HepG2 (cell line): ENCODE data around the gene ENTPD7. TPM values are rescaled to one million over a fixed set of nuclear protein-coding genes. Genes with fewer than 3 reads are reported as not detected.

Experiments
- JUND ChIP-seq: sonication (generic); formaldehyde crosslinking; IDR thresholded peaks from 2 replicates; pipeline ENCODE4 v1.8.0; 2022; ENCODE audit warnings: mild to moderate bottlenecking, missing genetic modification reagents
- KDM5A ChIP-seq: fragments of 200-600 bp; sonication (generic); IDR thresholded peaks from 2 replicates; pipeline ENCODE4 v1.7.0; 2018; ENCODE audit warnings: antibody characterized with exemption, mild to moderate bottlenecking, low read length, borderline replicate concordance
- LBX2 ChIP-seq: sonication (generic); formaldehyde crosslinking; IDR thresholded peaks from 2 replicates; pipeline ENCODE4 v1.5.0; 2020; ENCODE audit warnings: missing genetic modification reagents, mild to moderate bottlenecking, borderline replicate concordance
- MIER2 ChIP-seq: IDR thresholded peaks from 2 replicates; pipeline ENCODE4 v1.6.1; 2016; ENCODE audit warnings: missing biosample characterization, missing genetic modification reagents
- PAXIP1 ChIP-seq: sonication (generic); formaldehyde crosslinking; conservative IDR thresholded peaks from 2 replicates; pipeline ENCODE4 v1.4.0; 2020; ENCODE audit warnings: mild to moderate bottlenecking, missing genetic modification reagents, moderate library complexity
- TBX3 ChIP-seq: fragments of 450-650 bp; IDR thresholded peaks from 2 replicates; pipeline ENCODE4 v1.6.1; 2017; ENCODE audit warnings: antibody characterized with exemption, mild to moderate bottlenecking, inconsistent platforms, borderline replicate concordance
- TCF12 ChIP-seq, 2 experiments: fragments of 450-650 bp in 1 of 2; sonication (generic) in 1 of 2; formaldehyde crosslinking in 1 of 2; IDR thresholded peaks; 2 replicates each; pipeline versions ENCODE4 v1.6.1 to v1.8.0; 2017 to 2022; ENCODE audit warnings: antibody characterized with exemption in 1 of 2, mild to moderate bottlenecking in 1 of 2, missing genetic modification reagents in 1 of 2, moderate library complexity in 1 of 2
- TOPORS ChIP-seq: sonication (generic); formaldehyde crosslinking; IDR thresholded peaks from 2 replicates; pipeline ENCODE4 v1.8.0; 2023; ENCODE audit warnings: mild to moderate bottlenecking, missing genetic modification reagents
- TRIM24 ChIP-seq: sonication (generic); formaldehyde crosslinking; IDR thresholded peaks from 2 replicates; pipeline ENCODE4 v1.8.0; 2022; ENCODE audit warnings: mild to moderate bottlenecking, missing genetic modification reagents
- ZMYM2 ChIP-seq: sonication (generic); formaldehyde crosslinking; IDR thresholded peaks from 2 replicates; pipeline ENCODE4 v1.8.0; 2022; ENCODE audit warnings: mild to moderate bottlenecking, missing genetic modification reagents
- ZNF10 ChIP-seq: sonication (generic); formaldehyde crosslinking; IDR thresholded peaks from 2 replicates; pipeline ENCODE4 v1.4.0; 2020; ENCODE audit warnings: mild to moderate bottlenecking, low read depth, missing genetic modification reagents, borderline replicate concordance
- ZNF124 ChIP-seq: sonication (generic); formaldehyde crosslinking; IDR thresholded peaks from 2 replicates; pipeline ENCODE4 v1.4.0; 2020; ENCODE audit warnings: missing genetic modification reagents
- ZNF318 ChIP-seq: sonication (generic); formaldehyde crosslinking; IDR thresholded peaks from 2 replicates; pipeline ENCODE4 v1.4.0; 2020; ENCODE audit warnings: mild to moderate bottlenecking, missing genetic modification reagents
- ZNF501 ChIP-seq: sonication (generic); formaldehyde crosslinking; IDR thresholded peaks from 2 replicates; pipeline ENCODE4 v1.5.1; 2020; ENCODE audit warnings: mild to moderate bottlenecking, moderate library complexity, missing genetic modification reagents
- ZNF552 ChIP-seq: sonication (generic); formaldehyde crosslinking; IDR thresholded peaks from 2 replicates; pipeline ENCODE4 v1.9.0; 2022; ENCODE audit warnings: missing genetic modification reagents, mild to moderate bottlenecking, borderline replicate concordance
- ZNF558 ChIP-seq: sonication (generic); formaldehyde crosslinking; IDR thresholded peaks from 2 replicates; pipeline ENCODE4 v1.9.0; 2022; ENCODE audit warnings: mild to moderate bottlenecking, missing genetic modification reagents, borderline replicate concordance
- polyA plus RNA-seq, 8 experiments: library from polyadenylated mRNA; depleted of rRNA in 3 of 8; stranded (reverse) in 7 of 8; unstranded in 1 of 8; fragments of >200 nt; fragmentation: Illumina TruSeq in 4 of 8; extraction: Trizol in 4 of 8; gene quantifications; 2 replicates each; pipeline versions ENCODE4 v1.2.1 to v1.2.3, GENCODE V29; 2011 to 2016; ENCODE audit warnings: low read depth in 4 of 8, missing spikeins in 1 of 8, mixed read lengths in 1 of 8; ENCODE audit not compliant: insufficient read depth in 1 of 8
- total RNA-seq, 5 experiments: library from RNA; depleted of rRNA; stranded (reverse); fragments of >200 nt; fragmentation: Illumina TruSeq; extraction: Trizol; gene quantifications; 2 replicates each; pipeline ENCODE4 v1.2.3, GENCODE V29; 2016; ENCODE audit warnings: low read depth in 1 of 5

The ENTPD7 gene
- total and polyA plus RNA-seq, 2 of the 13 experiments (the other 11 are each of a cell fraction or from before 2014, with no cell fraction given), result 7.6 to 36.5 TPM

GRCh38 chr10:99732033-99732842 is 72.9 kb downstream of the ENTPD7 start, which contains the start of the genes COX15 and CUTC (continued):
- TF ChIP-seq ZNF124 (CRISPR knock-in tag) (peak; percentile 55; the same call in 1 of the 2 replicates), ZNF10 (CRISPR knock-in tag) (no peak), ZNF558 (CRISPR knock-in tag) (peak; percentile 65; the same call in 1 of the 2 replicates), TCF12 (IDR thresholded peaks at IDR 0.05) (no peak), TCF12 (CRISPR knock-in tag; IDR thresholded peaks at IDR 0.05) (no peak), TBX3 (0 out of 2 replicates have a peak, but pooled peaks have one; percentile 8), KDM5A (peak; percentile 85), ZNF501 (CRISPR knock-in tag) (peak; percentile 85), PAXIP1 (CRISPR knock-in tag) (0 out of 2 replicates have a peak, but pooled peaks have one; percentile 54), JUND (peak; percentile 28; the same call in 1 of the 2 replicates), ZNF318 (CRISPR knock-in tag) (no peak), TOPORS (CRISPR knock-in tag) (0 out of 2 replicates have a peak, but pooled peaks have one; percentile 63), ZNF552 (peak; percentile 53; the same call in 1 of the 2 replicates), ZMYM2 (CRISPR knock-in tag) (no peak), LBX2 (CRISPR knock-in tag) (no peak; the same call in 1 of the 2 replicates), TRIM24 (CRISPR knock-in tag) (no peak), MIER2 (CRISPR knock-in tag) (0 out of 2 replicates have a peak, but pooled peaks have one; percentile 11)
